Adipocyte (in vitro differentiated cells): ENCODE data around the gene CDRT15.
"Not testable (repeated sequence)": the region's sequence is repeated elsewhere in the genome, so short reads cannot be mapped to it uniquely, and the experiment has no call there.

Experiments used
- DNase-seq: peaks from one replicate; pipeline ENCODE4 v3.0.0-alpha.2; 2015; ENCODE audit warnings: low read depth
- H3K27me3 ChIP-seq: replicated peaks from 2 replicates; pipeline ENCODE4 v1.7.0; 2013; ENCODE audit warnings: mild to moderate bottlenecking, low read length, moderate library complexity; ENCODE audit not compliant: control insufficient read depth, insufficient read depth
- H3K36me3 ChIP-seq: 2 replicates; pipeline ENCODE4 v1.7.0; 2013; ENCODE audit warnings: low read length, mild to moderate bottlenecking, moderate library complexity; ENCODE audit not compliant: control insufficient read depth, insufficient read depth, severe bottlenecking
- H3K4me1 ChIP-seq: 2 replicates; pipeline ENCODE4 v1.7.0; 2013; ENCODE audit warnings: mild to moderate bottlenecking, low read length, moderate library complexity; ENCODE audit not compliant: control insufficient read depth, insufficient read depth
- H3K4me3 ChIP-seq: 2 replicates; pipeline ENCODE4 v1.7.0; 2013; ENCODE audit warnings: mild to moderate bottlenecking, low read length, moderate library complexity
- H3K9ac ChIP-seq: 2 replicates; pipeline ENCODE4 v1.7.0; 2013; ENCODE audit warnings: mild to moderate bottlenecking, low read length, moderate library complexity
- H3K9me3 ChIP-seq: 2 replicates; pipeline ENCODE4 v1.7.0; 2013; ENCODE audit warnings: mild to moderate bottlenecking, low read length, moderate library complexity; ENCODE audit not compliant: control insufficient read depth

The CDRT15 gene

GRCh38 chr17:14236762-14237161 lies at the start of gene CDRT15:
TSS of gene CDRT15 (minus strand) at chr17:14236862. CDS start at chr17:14236833, 29 bp downstream.
- not testable (repeated sequence) for H3K27me3 ChIP-seq, H3K4me3 ChIP-seq, H3K4me1 ChIP-seq, H3K9me3 ChIP-seq, H3K36me3 ChIP-seq, DNase-seq, H3K9ac ChIP-seq

- H3K27me3 ChIP-seq: peaks cover 13% of the 10 kb centered on the region
- no peaks in the 10 kb centered on the region for H3K9me3 ChIP-seq
- no peak overlapping the region for H3K4me3 ChIP-seq
- no peaks in the 10 kb centered on the region for H3K36me3 ChIP-seq
- no peak overlapping the region for H3K9ac ChIP-seq
- H3K4me1 ChIP-seq: no peaks in the 10 kb centered on the region
- no peak for DNase-seq
Observed at GRCh38 chr17:14282726-14283125, 46.1 kb upstream of the CDRT15 start.

- Histone ChIP-seq H3K4me1 (no peaks in the 10 kb centered on the region), H3K9me3 (no peaks in the 10 kb centered on the region), H3K4me3 (no peak overlapping the region), H3K9ac (no peak overlapping the region), H3K27me3 (peaks cover 20% of the 10 kb centered on the region), H3K36me3 (no peaks in the 10 kb centered on the region)
- no peak for DNase-seq
Observed at GRCh38 chr17:14281530-14281929, 44.9 kb upstream of the CDRT15 start.

GRCh38 chr17:14276535-14277250 lies 40.0 kb upstream of the CDRT15 start:
- no peak for DNase-seq

GRCh38 chr17:14270508-14270907 lies 33.8 kb upstream of the CDRT15 start:
- H3K9me3 ChIP-seq: peaks cover 9% of the 10 kb centered on the region
- no peaks in the 10 kb centered on the region for H3K36me3 ChIP-seq
- H3K27me3 ChIP-seq: peaks cover 10% of the 10 kb centered on the region
- no peak for DNase-seq
- H3K4me1 ChIP-seq: peaks cover under 1% of the 10 kb centered on the region
- no peak overlapping the region for H3K4me3 ChIP-seq
- H3K9ac ChIP-seq: no peak overlapping the region

More at GRCh38 chr17:14276535-14277250, 40.0 kb upstream of the CDRT15 start:
- no peaks in the 10 kb centered on the region for H3K36me3 ChIP-seq
- H3K27me3 ChIP-seq: peaks cover 14% of the 10 kb centered on the region
- H3K4me1 ChIP-seq: no peaks in the 10 kb centered on the region
- no peak overlapping the region for H3K9ac ChIP-seq
- H3K9me3 ChIP-seq: peaks cover 9% of the 10 kb centered on the region
- H3K4me3 ChIP-seq: no peak overlapping the region

- peaks cover 10% of the 10 kb centered on the region for H3K27me3 ChIP-seq
- peaks cover 5% of the 10 kb centered on the region for H3K4me1 ChIP-seq
- H3K4me3 ChIP-seq: no peak overlapping the region
- H3K9me3 ChIP-seq: peaks cover 6% of the 10 kb centered on the region
- H3K36me3 ChIP-seq: no peaks in the 10 kb centered on the region
- no peak overlapping the region for H3K9ac ChIP-seq
- DNase-seq: no peak
Observed at GRCh38 chr17:14269473-14269872, 32.8 kb upstream of the CDRT15 start.

- no peak for DNase-seq
- Histone ChIP-seq H3K4me3 (no peak overlapping the region), H3K9me3 (no peaks in the 10 kb centered on the region), H3K4me1 (peaks cover 5% of the 10 kb centered on the region), H3K36me3 (no peaks in the 10 kb centered on the region), H3K27me3 (peaks cover 10% of the 10 kb centered on the region), H3K9ac (no peak overlapping the region)
Observed at GRCh38 chr17:14268264-14268663, 31.6 kb upstream of the CDRT15 start.

GRCh38 chr17:14261406-14261805 lies 24.7 kb upstream of the CDRT15 start:
- Histone ChIP-seq H3K27me3 (peaks cover 2% of the 10 kb centered on the region), H3K9me3 (no peaks in the 10 kb centered on the region), H3K9ac (no peak overlapping the region), H3K36me3 (no peaks in the 10 kb centered on the region), H3K4me1 (peaks cover 5% of the 10 kb centered on the region), H3K4me3 (no peak overlapping the region)
- no peak for DNase-seq

GRCh38 chr17:14245629-14246028 lies 9.0 kb upstream of the CDRT15 start:
- Histone ChIP-seq H3K36me3 (no peaks in the 10 kb centered on the region), H3K27me3 (no peaks in the 10 kb centered on the region), H3K4me1 (no peaks in the 10 kb centered on the region), H3K9ac (no peak overlapping the region), H3K9me3 (no peaks in the 10 kb centered on the region), H3K4me3 (no peak overlapping the region)
- no peak for DNase-seq

GRCh38 chr17:14245002-14245401 lies 8.3 kb upstream of the CDRT15 start:
- H3K4me1 ChIP-seq: no peaks in the 10 kb centered on the region
- no peak for DNase-seq
- H3K9me3 ChIP-seq: no peaks in the 10 kb centered on the region
- no peaks in the 10 kb centered on the region for H3K27me3 ChIP-seq
- H3K9ac ChIP-seq: no peak overlapping the region
- no peak overlapping the region for H3K4me3 ChIP-seq
- H3K36me3 ChIP-seq: no peaks in the 10 kb centered on the region

GRCh38 chr17:14239271-14239670 lies 2.6 kb upstream of the CDRT15 start:
- not testable (repeated sequence) for DNase-seq, H3K27me3 ChIP-seq, H3K9me3 ChIP-seq, H3K9ac ChIP-seq, H3K4me1 ChIP-seq, H3K4me3 ChIP-seq, H3K36me3 ChIP-seq

GRCh38 chr17:14236032-14236431 lies 630 bp downstream of the CDRT15 start:
- H3K4me3 ChIP-seq, DNase-seq: not testable (repeated sequence)

More at GRCh38 chr17:14236032-14236431, 630 bp downstream of the CDRT15 start:
- H3K9ac ChIP-seq, H3K4me1 ChIP-seq, H3K36me3 ChIP-seq, H3K27me3 ChIP-seq, H3K9me3 ChIP-seq: not testable (repeated sequence)
